Mesothelial cell of epicardium (in vitro differentiated cells): ENCODE results near the gene DNALI1. TPM values are rescaled to one million over a fixed set of nuclear protein-coding genes. Genes with fewer than 3 reads are reported as not detected.

Source experiments
- DNase-seq, 2 experiments: peaks; one replicate each; pipeline ENCODE4 v3.0.0; 2021; ENCODE audit warnings: low spot score in 2 of 2; ENCODE audit not compliant: unreplicated experiment in 2 of 2
- H3K27ac Mint-ChIP-seq: 2 replicates; pipeline ENCODE4 v1.8.0; 2021; ENCODE audit warnings: mixed read lengths
- H3K27me3 Mint-ChIP-seq: 2 replicates; pipeline ENCODE4 v1.8.0; 2021; ENCODE audit warnings: low read depth, mixed read lengths
- H3K36me3 Mint-ChIP-seq: 2 replicates; pipeline ENCODE4 v1.8.0; 2021; ENCODE audit warnings: mixed read lengths
- H3K4me1 Mint-ChIP-seq: 2 replicates; pipeline ENCODE4 v1.8.0; 2021; ENCODE audit warnings: mixed read lengths
- H3K4me3 Mint-ChIP-seq: 2 replicates; pipeline ENCODE4 v1.8.0; 2021; ENCODE audit warnings: mild to moderate bottlenecking, moderate library complexity, mixed read lengths
- H3K9me3 Mint-ChIP-seq: 2 replicates; pipeline ENCODE4 v1.8.0; 2021; ENCODE audit warnings: mixed read lengths
- total RNA-seq: library from RNA; stranded (reverse); gene quantifications from 3 replicates; pipeline ENCODE4 v1.2.1, GENCODE V29; 2021
- TF ChIP-seq, protein P1 (sequence below): fragments of 200-600 bp; sonication (generic); IDR thresholded peaks from one replicate; pipeline ENCODE4 v1.5.0; 2021; ENCODE audit warnings: antibody characterized with exemption; ENCODE audit not compliant: unreplicated experiment

Gene DNALI1
- total RNA-seq, 1 donor from 2014 or later, result 12.5 TPM

DNA sequence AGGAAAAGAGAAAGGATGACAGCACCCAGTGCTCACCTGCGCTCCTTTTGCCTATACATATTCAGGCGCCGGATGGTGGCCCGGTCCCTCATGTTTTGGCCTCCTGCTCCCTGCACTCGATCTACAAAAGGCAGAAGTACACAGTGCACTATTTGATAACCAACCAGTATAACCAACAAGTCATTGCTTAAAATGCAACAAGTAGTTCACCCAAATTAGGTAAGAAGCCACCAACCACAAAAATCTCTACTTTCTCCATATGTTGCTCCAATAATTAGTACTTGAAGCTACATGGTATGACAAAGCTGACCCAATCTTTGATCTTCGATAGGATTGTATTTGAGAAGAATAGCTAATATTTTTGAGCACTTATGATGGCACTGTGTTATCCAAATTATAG is 37.0 kb downstream of the DNALI1 start:
- H3K9me3 Mint-ChIP-seq, result no peaks in the 10 kb centered on the region
- H3K4me1 Mint-ChIP-seq, result peaks cover 34% of the 10 kb centered on the region
- H3K27ac Mint-ChIP-seq, result no peak overlapping the region
- no peak for DNase-seq
- TF ChIP-seq, protein P1, sequence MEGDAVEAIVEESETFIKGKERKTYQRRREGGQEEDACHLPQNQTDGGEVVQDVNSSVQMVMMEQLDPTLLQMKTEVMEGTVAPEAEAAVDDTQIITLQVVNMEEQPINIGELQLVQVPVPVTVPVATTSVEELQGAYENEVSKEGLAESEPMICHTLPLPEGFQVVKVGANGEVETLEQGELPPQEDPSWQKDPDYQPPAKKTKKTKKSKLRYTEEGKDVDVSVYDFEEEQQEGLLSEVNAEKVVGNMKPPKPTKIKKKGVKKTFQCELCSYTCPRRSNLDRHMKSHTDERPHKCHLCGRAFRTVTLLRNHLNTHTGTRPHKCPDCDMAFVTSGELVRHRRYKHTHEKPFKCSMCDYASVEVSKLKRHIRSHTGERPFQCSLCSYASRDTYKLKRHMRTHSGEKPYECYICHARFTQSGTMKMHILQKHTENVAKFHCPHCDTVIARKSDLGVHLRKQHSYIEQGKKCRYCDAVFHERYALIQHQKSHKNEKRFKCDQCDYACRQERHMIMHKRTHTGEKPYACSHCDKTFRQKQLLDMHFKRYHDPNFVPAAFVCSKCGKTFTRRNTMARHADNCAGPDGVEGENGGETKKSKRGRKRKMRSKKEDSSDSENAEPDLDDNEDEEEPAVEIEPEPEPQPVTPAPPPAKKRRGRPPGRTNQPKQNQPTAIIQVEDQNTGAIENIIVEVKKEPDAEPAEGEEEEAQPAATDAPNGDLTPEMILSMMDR, result no peak
- H3K36me3 Mint-ChIP-seq, result peaks cover 17% of the 10 kb centered on the region
- H3K4me3 Mint-ChIP-seq, result peak overlapping the region; percentile 30
- H3K27me3 Mint-ChIP-seq, result peaks cover 4% of the 10 kb centered on the region

GRCh38 chr1:37595440-37596181 is 38.9 kb downstream of the DNALI1 start, which contains the start of gene GNL2:
GNL2 (minus strand) TSS chr1:37595937; CDS start chr1:37595822, 115 bp downstream.
- peak; percentile 96 to 98 for DNase-seq
- peak within 1 kb of the TSS; percentile 99 for H3K4me3 Mint-ChIP-seq
- no peaks in the 10 kb centered on the region for H3K9me3 Mint-ChIP-seq
- peak within 1 kb of the TSS; percentile 99 for H3K27ac Mint-ChIP-seq
- H3K27me3 Mint-ChIP-seq, result peaks cover 4% of the 10 kb centered on the region
- H3K4me1 Mint-ChIP-seq, result peaks cover 40% of the 10 kb centered on the region
- H3K36me3 Mint-ChIP-seq, result peaks cover 8% of the 10 kb centered on the region
- TF ChIP-seq, protein P1, result no peak

- DNase-seq, result no peak
- Mint-ChIP-seq H3K4me3 (peak overlapping the region; percentile 99), H3K36me3 (peaks cover 3% of the 10 kb centered on the region), H3K9me3 (no peaks in the 10 kb centered on the region), H3K27ac (peak overlapping the region; percentile 99), H3K4me1 (peaks cover 44% of the 10 kb centered on the region), H3K27me3 (peaks cover 4% of the 10 kb centered on the region)
- TF ChIP-seq, protein P1, result no peak
These were observed 39.5 kb downstream of the DNALI1 start for GRCh38 chr1:37596182-37596667.

DNA sequence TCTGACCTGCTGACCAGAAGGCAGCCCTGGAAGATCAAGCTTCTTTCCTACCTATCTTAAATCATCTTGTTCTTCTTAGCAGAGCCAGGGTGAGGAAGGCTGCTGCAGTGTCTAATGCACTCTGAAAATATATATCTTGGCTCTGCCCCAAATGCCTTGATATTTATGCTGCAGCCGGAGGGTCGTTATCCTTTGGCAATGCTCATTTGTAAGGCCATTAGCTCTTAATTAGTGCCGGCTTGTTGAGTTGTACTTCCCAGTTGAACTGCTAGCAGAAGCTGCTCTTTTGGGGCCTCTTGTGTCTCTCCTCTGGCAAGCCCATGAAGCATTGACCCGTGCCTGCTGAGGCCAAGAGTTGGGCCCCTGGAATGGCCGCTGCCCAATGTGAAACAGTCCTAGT is 43.2 kb downstream of the DNALI1 start:
- TF ChIP-seq, protein P1, result no peak
- H3K27me3 Mint-ChIP-seq, result peaks cover 22% of the 10 kb centered on the region
- H3K4me1 Mint-ChIP-seq, result peaks cover 50% of the 10 kb centered on the region
- no peaks in the 10 kb centered on the region for H3K36me3 Mint-ChIP-seq
- no peaks in the 10 kb centered on the region for H3K9me3 Mint-ChIP-seq
- H3K27ac Mint-ChIP-seq, result no peak overlapping the region
- H3K4me3 Mint-ChIP-seq, result no peak overlapping the region
- DNase-seq, result no peak

GRCh38 chr1:37601441-37601840 is 44.7 kb downstream of the DNALI1 start:
- H3K36me3 Mint-ChIP-seq, result no peaks in the 10 kb centered on the region
- TF ChIP-seq, protein P1, result no peak
- DNase-seq, result no peak
- H3K4me3 Mint-ChIP-seq, result no peak overlapping the region
- peaks cover 24% of the 10 kb centered on the region for H3K27me3 Mint-ChIP-seq
- H3K9me3 Mint-ChIP-seq, result no peaks in the 10 kb centered on the region
- H3K4me1 Mint-ChIP-seq, result peaks cover 43% of the 10 kb centered on the region
- peak overlapping the region; percentile 11 for H3K27ac Mint-ChIP-seq
